NB4 (cell line): Measurements from ENCODE around the gene ARID1B.

Experiments used
- POLR2A ChIP-seq: IDR thresholded peaks from 2 replicates; pipeline ENCODE4 v1.6.1; 2011; ENCODE audit warnings: mild to moderate bottlenecking; ENCODE audit not compliant: insufficient read length; ENCODE audit errors: extremely low read depth
- TF ChIP-seq, protein P1 (sequence below): IDR thresholded peaks from one replicate; pipeline ENCODE4 v1.5.1; 2012; ENCODE audit warnings: low read depth, low read length

DNA sequence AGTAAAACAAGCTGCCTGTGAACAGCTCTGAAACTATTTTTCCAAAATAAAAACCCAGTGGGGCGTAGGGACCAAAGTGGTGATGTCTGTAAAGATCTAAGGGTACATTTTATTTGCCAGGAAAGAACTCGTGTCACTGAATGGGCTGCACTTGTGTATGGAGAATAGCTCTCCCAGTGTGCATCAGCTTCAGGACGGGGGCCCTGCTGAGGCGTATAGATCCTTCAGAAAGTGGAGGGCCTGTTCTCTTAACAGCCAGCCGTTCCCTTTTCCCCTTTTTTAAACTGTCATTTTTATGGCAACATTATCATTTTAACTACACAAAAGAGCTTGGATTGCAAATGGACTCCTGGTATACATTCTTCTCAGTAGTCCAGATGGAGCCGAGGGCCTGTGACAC lies 408.8 kb downstream of the ARID1B start:
- TF ChIP-seq, protein P1, sequence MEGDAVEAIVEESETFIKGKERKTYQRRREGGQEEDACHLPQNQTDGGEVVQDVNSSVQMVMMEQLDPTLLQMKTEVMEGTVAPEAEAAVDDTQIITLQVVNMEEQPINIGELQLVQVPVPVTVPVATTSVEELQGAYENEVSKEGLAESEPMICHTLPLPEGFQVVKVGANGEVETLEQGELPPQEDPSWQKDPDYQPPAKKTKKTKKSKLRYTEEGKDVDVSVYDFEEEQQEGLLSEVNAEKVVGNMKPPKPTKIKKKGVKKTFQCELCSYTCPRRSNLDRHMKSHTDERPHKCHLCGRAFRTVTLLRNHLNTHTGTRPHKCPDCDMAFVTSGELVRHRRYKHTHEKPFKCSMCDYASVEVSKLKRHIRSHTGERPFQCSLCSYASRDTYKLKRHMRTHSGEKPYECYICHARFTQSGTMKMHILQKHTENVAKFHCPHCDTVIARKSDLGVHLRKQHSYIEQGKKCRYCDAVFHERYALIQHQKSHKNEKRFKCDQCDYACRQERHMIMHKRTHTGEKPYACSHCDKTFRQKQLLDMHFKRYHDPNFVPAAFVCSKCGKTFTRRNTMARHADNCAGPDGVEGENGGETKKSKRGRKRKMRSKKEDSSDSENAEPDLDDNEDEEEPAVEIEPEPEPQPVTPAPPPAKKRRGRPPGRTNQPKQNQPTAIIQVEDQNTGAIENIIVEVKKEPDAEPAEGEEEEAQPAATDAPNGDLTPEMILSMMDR = no peak
- no peak for TF ChIP-seq POLR2A
